Measurements from ENCODE around the gene FAM83G.
A peak's percentile ranks its signal among the peaks of the same experiment; 100 is the strongest.
"Not testable (repeated sequence)": the region's sequence is repeated elsewhere in the genome, so short reads cannot be mapped to it uniquely, and the experiment has no call there.

Gene FAM83G

GRCh38 chr17:19004421-19005136, at the start of gene FAM83G:
Gene FAM83G, minus strand, starts transcription at chr17:19004764. Its CDS starts 723 bp downstream, at chr17:19004041.
- DNase-seq (ENCODE audit: low read depth in 2 of 2, low spot score in 1 of 2): peak; percentile 66 to 75

GRCh38 chr17:19048826-19049225, 44.3 kb upstream of the FAM83G start:
- not testable (repeated sequence) for DNase-seq (ENCODE audit: low read depth in 2 of 2, low spot score in 1 of 2)

- not testable (repeated sequence) for DNase-seq (ENCODE audit: low read depth in 2 of 2, low spot score in 1 of 2)
Observed at GRCh38 chr17:19047510-19047909, 42.9 kb upstream of the FAM83G start.

- DNase-seq (ENCODE audit: low read depth in 2 of 2, low spot score in 1 of 2): not testable (repeated sequence)
Observed at GRCh38 chr17:19046782-19047375, 42.3 kb upstream of the FAM83G start, which contains the start of gene GRAP. Gene GRAP, minus strand, starts transcription at chr17:19046957. Its CDS starts 31 bp downstream, at chr17:19046926.

- not testable (repeated sequence) for DNase-seq (ENCODE audit: low read depth in 2 of 2, low spot score in 1 of 2)
Observed at GRCh38 chr17:19044643-19045042, 40.1 kb upstream of the FAM83G start.

- not testable (repeated sequence) for DNase-seq (ENCODE audit: low read depth in 2 of 2, low spot score in 1 of 2)
Observed at GRCh38 chr17:19043032-19043431, 38.5 kb upstream of the FAM83G start.

- not testable (repeated sequence) for DNase-seq (ENCODE audit: low read depth in 2 of 2, low spot score in 1 of 2)
Observed at GRCh38 chr17:19042369-19042768, 37.8 kb upstream of the FAM83G start.

- DNase-seq (ENCODE audit: low read depth in 2 of 2, low spot score in 1 of 2): not testable (repeated sequence)
Observed at GRCh38 chr17:19041871-19042270, 37.3 kb upstream of the FAM83G start.

- DNase-seq (ENCODE audit: low read depth in 2 of 2, low spot score in 1 of 2): not testable (repeated sequence)
Observed at GRCh38 chr17:19040350-19040749, 35.8 kb upstream of the FAM83G start.

GRCh38 chr17:19038730-19039129, 34.2 kb upstream of the FAM83G start:
- DNase-seq (ENCODE audit: low read depth in 2 of 2, low spot score in 1 of 2): not testable (repeated sequence)

GRCh38 chr17:19038007-19038406, 33.4 kb upstream of the FAM83G start:
- not testable (repeated sequence) for DNase-seq (ENCODE audit: low read depth in 2 of 2, low spot score in 1 of 2)

- not testable (repeated sequence) for DNase-seq (ENCODE audit: low read depth in 2 of 2, low spot score in 1 of 2)
Observed at GRCh38 chr17:19037547-19037946, 33.0 kb upstream of the FAM83G start.

- not testable (repeated sequence) for DNase-seq (ENCODE audit: low read depth in 2 of 2, low spot score in 1 of 2)
Observed at GRCh38 chr17:19036186-19036585, 31.6 kb upstream of the FAM83G start.

- DNase-seq (ENCODE audit: low read depth in 2 of 2, low spot score in 1 of 2): not testable (repeated sequence)
Observed at GRCh38 chr17:19032377-19032988, 27.9 kb upstream of the FAM83G start.

- DNase-seq (ENCODE audit: low read depth in 2 of 2, low spot score in 1 of 2): not testable (repeated sequence)
Observed at GRCh38 chr17:19031729-19032128, 27.2 kb upstream of the FAM83G start.

- not testable (repeated sequence) for DNase-seq (ENCODE audit: low read depth in 2 of 2, low spot score in 1 of 2)
Observed at GRCh38 chr17:19030771-19031449, 26.3 kb upstream of the FAM83G start.

GRCh38 chr17:19029740-19030139, 25.2 kb upstream of the FAM83G start:
- DNase-seq (ENCODE audit: low read depth in 2 of 2, low spot score in 1 of 2): not testable (repeated sequence)

GRCh38 chr17:19028671-19029070, 24.1 kb upstream of the FAM83G start:
- DNase-seq (ENCODE audit: low read depth in 2 of 2, low spot score in 1 of 2): not testable (repeated sequence)

GRCh38 chr17:19024101-19025078, 19.8 kb upstream of the FAM83G start:
- no peak for DNase-seq (ENCODE audit: low read depth in 2 of 2, low spot score in 1 of 2)

Measured in stimulated activated CD8-positive, alpha-beta memory T cell treated with anti-CD3 and anti-CD28 coated beads, Interleukin-4, amount 100 ng/mL, for 1 hour (primary cell).